Kidney capillary endothelial cell (primary cell): ENCODE data around the gene IFNGR2.
"Not testable (repeated sequence)": the region's sequence is repeated elsewhere in the genome, so short reads cannot be mapped to it uniquely, and the experiment has no call there.

ENCODE experiments used
- DNase-seq: peaks from one replicate; pipeline ENCODE4 v3.0.0-alpha.2; 2018; ENCODE audit warnings: low spot score

Gene IFNGR2

GRCh38 chr21:33402001-33402979 lies 923 bp upstream of the IFNGR2 start:
- peak; percentile 14 for DNase-seq

GRCh38 chr21:33403786-33404585 lies 773 bp downstream of the IFNGR2 start:
- peak; percentile 53 for DNase-seq

- DNase-seq = no peak
Measured at GRCh38 chr21:33406493-33406892, 3.3 kb downstream of the IFNGR2 start.

- no peak for DNase-seq
Measured at GRCh38 chr21:33411949-33412430, 8.8 kb downstream of the IFNGR2 start.

- DNase-seq = not testable (repeated sequence)
Measured at GRCh38 chr21:33412439-33412831, 9.2 kb downstream of the IFNGR2 start.

GRCh38 chr21:33412832-33413519 lies 9.8 kb downstream of the IFNGR2 start:
- DNase-seq = no peak

GRCh38 chr21:33414068-33414467 lies 10.9 kb downstream of the IFNGR2 start:
- DNase-seq = no peak

GRCh38 chr21:33414926-33415325 lies 11.7 kb downstream of the IFNGR2 start:
- DNase-seq = no peak

GRCh38 chr21:33418691-33419090 lies 15.5 kb downstream of the IFNGR2 start:
- no peak for DNase-seq

- peak; percentile 60 for DNase-seq
Measured at GRCh38 chr21:33419538-33420123, 16.4 kb downstream of the IFNGR2 start.

GRCh38 chr21:33421713-33422393 lies 18.6 kb downstream of the IFNGR2 start:
- DNase-seq = no peak

GRCh38 chr21:33424214-33424613 lies 21.0 kb downstream of the IFNGR2 start:
- no peak for DNase-seq

GRCh38 chr21:33425825-33426224 lies 22.6 kb downstream of the IFNGR2 start:
- no peak for DNase-seq

- no peak for DNase-seq
Measured at GRCh38 chr21:33427051-33427450, 23.8 kb downstream of the IFNGR2 start.

GRCh38 chr21:33428669-33429068 lies 25.5 kb downstream of the IFNGR2 start:
- DNase-seq = no peak

GRCh38 chr21:33430858-33431257 lies 27.6 kb downstream of the IFNGR2 start:
- no peak for DNase-seq

- DNase-seq = no peak
Measured at GRCh38 chr21:33432496-33432895, 29.3 kb downstream of the IFNGR2 start.

- no peak for DNase-seq
Measured at GRCh38 chr21:33433001-33433400, 29.8 kb downstream of the IFNGR2 start.

GRCh38 chr21:33433425-33434114 lies 30.4 kb downstream of the IFNGR2 start:
- peak; percentile 16 for DNase-seq

GRCh38 chr21:33434770-33435360 lies 31.7 kb downstream of the IFNGR2 start:
- peak; percentile 87 for DNase-seq
